ENCODE data around the gene HOXB2.
A peak's percentile ranks its signal among the peaks of the same experiment; 100 is the strongest.

HOXB2 gene

GRCh38 chr17:48563867-48564187 lies 18.9 kb upstream of the HOXB2 start:
- H3K9me3 Mint-ChIP-seq: no peaks in the 10 kb centered on the region
- H3K4me1 Mint-ChIP-seq: peaks cover 21% of the 10 kb centered on the region
- peaks cover 3% of the 10 kb centered on the region for H3K36me3 Mint-ChIP-seq
- H3K27ac Mint-ChIP-seq: no peak overlapping the region
- H3K27me3 Mint-ChIP-seq: peaks cover 4% of the 10 kb centered on the region
- H3K4me3 Mint-ChIP-seq: no peak overlapping the region

- Mint-ChIP-seq H3K4me1 (peaks cover 17% of the 10 kb centered on the region), H3K36me3 (peaks cover 3% of the 10 kb centered on the region), H3K27ac (no peak overlapping the region), H3K4me3 (no peak overlapping the region), H3K9me3 (no peaks in the 10 kb centered on the region), H3K27me3 (peaks cover 2% of the 10 kb centered on the region)
Observed at GRCh38 chr17:48563385-48563838, 18.5 kb upstream of the HOXB2 start.

DNA sequence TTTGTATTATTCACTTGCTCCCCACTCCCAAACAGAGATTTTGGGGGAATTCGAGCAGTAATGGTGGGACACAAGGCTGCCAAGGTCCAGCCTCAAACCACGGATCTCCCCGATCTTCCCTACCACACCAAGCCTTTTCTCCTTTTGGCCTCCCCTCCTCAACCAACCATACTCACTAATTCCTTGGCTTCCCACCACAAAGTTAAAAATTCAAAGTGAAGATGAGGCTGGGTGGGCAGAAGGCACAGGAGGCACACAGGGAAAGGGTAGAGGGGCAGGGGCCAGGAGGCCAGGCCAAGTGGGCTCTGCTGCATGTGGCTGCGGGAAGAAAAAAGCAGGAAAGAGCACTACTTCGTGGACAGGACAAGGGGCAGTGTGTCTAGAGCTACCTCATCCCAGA lies 18.0 kb upstream of the HOXB2 start:
- Mint-ChIP-seq H3K36me3 (peaks cover 3% of the 10 kb centered on the region), H3K27ac (no peak overlapping the region), H3K27me3 (no peaks in the 10 kb centered on the region), H3K4me1 (peaks cover 15% of the 10 kb centered on the region), H3K4me3 (no peak overlapping the region), H3K9me3 (no peaks in the 10 kb centered on the region)

GRCh38 chr17:48561884-48562810 lies 17.2 kb upstream of the HOXB2 start:
- H3K9me3 Mint-ChIP-seq: no peaks in the 10 kb centered on the region
- H3K4me1 Mint-ChIP-seq: peaks cover 15% of the 10 kb centered on the region
- H3K36me3 Mint-ChIP-seq: peaks cover 3% of the 10 kb centered on the region
- no peak overlapping the region for H3K4me3 Mint-ChIP-seq
- no peaks in the 10 kb centered on the region for H3K27me3 Mint-ChIP-seq
- H3K27ac Mint-ChIP-seq: no peak overlapping the region

DNA sequence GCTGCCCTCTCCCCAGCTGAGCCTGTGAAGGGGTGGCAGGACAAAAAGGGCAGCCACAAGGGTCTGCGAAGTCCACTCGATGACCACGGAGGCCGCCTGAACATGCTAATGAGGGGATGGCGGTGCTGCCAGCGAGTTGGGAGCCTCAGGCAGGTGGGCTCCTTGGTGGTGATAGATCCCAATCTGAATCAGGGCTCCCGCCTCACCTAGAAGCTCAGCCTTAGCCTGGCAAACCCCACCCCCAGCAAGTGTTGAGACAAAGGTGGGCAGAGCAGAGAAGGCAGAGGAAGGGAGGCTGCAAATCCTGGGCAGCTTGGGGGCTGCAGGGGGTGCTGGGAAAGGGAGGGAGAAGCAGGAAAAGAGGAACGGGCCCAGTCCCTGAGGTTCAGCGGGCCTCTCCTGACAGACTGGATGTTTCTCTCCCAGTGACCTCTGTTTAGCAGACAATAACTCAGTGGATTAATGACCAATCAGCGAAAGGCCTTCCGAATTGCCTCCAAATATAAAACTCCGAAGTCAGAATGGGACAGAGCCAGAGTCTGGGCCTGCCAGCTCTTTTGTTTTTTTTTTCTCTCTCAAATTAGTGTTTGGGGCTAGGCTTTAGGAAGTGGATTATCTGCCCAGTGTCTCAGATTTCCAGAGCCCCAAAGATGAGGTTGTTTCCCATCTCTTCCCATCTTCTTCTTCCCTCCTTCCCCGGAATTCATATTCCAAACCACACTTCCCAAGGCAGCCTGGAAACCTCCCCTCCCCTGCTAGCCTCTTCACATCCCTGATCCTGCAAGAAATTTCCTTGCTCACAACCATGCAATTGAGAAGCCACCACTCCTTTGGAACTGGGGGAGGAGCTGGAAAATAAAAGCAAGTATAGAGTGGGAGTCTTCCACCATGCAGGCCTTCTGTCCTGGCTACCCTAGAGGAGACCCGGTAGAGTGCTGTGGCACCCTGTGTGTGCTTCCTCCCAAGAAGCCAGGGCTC lies 15.2 kb upstream of the HOXB2 start:
- Mint-ChIP-seq H3K27ac (peak overlapping the region; percentile 41), H3K9me3 (no peaks in the 10 kb centered on the region)

GRCh38 chr17:48559122-48559839 lies 14.4 kb upstream of the HOXB2 start:
- Mint-ChIP-seq H3K36me3 (peaks cover 3% of the 10 kb centered on the region), H3K4me3 (no peak overlapping the region), H3K27me3 (peaks cover 1% of the 10 kb centered on the region), H3K9me3 (no peaks in the 10 kb centered on the region), H3K27ac (no peak overlapping the region), H3K4me1 (peaks cover 31% of the 10 kb centered on the region)

More for the DNA sequence above, 15.2 kb upstream of the HOXB2 start:
- Mint-ChIP-seq H3K27me3 (peaks cover under 1% of the 10 kb centered on the region), H3K4me3 (no peak overlapping the region), H3K36me3 (peaks cover 3% of the 10 kb centered on the region), H3K4me1 (peaks cover 29% of the 10 kb centered on the region)

DNA sequence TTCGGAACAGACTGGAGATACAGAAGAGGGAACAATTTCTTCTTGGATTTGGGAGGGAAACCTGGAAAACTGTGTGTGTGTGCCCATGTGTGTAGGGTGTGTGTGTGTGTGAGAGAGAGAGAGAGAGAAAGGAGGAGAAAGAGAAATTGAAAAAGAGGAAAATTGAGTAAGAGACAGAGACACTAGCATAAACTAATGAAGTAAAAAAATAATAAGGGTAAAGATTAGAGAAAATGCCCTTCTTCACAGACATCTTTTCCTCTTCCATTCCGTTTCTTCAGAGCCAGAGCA lies 13.9 kb upstream of the HOXB2 start:
- peaks cover 1% of the 10 kb centered on the region for H3K27me3 Mint-ChIP-seq
- no peak overlapping the region for H3K27ac Mint-ChIP-seq
- H3K4me1 Mint-ChIP-seq: peaks cover 31% of the 10 kb centered on the region
- H3K36me3 Mint-ChIP-seq: peaks cover 3% of the 10 kb centered on the region
- no peaks in the 10 kb centered on the region for H3K9me3 Mint-ChIP-seq
- H3K4me3 Mint-ChIP-seq: no peak overlapping the region

- Mint-ChIP-seq H3K4me1 (peaks cover 31% of the 10 kb centered on the region), H3K9me3 (no peaks in the 10 kb centered on the region), H3K27me3 (peaks cover 1% of the 10 kb centered on the region), H3K36me3 (peaks cover 3% of the 10 kb centered on the region), H3K27ac (no peak overlapping the region), H3K4me3 (no peak overlapping the region)
Observed at GRCh38 chr17:48558057-48558830, 13.3 kb upstream of the HOXB2 start.

DNA sequence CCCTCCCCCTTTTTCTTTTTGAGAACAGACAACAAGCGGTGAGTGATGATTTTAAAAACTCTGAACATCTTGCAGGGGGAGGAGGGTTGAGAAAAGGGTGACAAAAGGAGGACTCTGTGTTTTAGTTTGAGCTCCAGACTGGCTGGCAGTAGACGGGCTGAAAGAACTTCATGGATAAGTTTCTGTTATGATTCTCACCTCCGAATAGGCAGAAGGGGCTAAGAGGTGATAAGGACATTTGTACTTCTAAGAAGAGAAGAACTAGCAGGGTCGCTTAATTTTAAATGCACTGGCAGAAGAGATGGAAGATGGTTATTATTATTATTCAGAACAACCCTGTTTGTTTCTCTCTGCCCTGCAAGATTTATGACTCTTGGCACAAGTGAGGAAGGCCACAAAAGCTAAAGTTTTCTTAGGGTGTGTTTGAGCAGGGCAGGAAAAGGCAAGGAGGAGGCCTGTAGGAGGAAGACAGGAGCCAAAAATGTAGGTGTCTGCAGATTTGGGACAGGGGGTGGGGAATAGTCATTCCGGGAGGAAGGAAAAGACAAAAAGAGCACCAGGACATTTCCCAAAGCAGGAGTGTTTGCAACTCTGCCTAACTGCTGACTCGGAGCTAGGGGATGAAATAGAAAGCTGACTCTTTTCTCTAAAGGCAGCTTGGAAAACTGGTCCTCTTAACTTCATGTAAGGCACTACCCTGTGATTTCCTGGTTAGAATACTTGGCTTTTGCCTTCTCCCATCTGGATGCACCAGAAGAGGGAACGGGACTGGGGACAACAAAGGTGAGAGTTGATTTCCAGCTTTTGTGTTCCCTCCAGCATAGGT lies 11.9 kb upstream of the HOXB2 start:
- Mint-ChIP-seq H3K4me3 (peak overlapping the region; percentile 76), H3K9me3 (no peaks in the 10 kb centered on the region), H3K27me3 (peaks cover 1% of the 10 kb centered on the region), H3K36me3 (peaks cover 3% of the 10 kb centered on the region), H3K27ac (no peak overlapping the region), H3K4me1 (peaks cover 23% of the 10 kb centered on the region)

DNA sequence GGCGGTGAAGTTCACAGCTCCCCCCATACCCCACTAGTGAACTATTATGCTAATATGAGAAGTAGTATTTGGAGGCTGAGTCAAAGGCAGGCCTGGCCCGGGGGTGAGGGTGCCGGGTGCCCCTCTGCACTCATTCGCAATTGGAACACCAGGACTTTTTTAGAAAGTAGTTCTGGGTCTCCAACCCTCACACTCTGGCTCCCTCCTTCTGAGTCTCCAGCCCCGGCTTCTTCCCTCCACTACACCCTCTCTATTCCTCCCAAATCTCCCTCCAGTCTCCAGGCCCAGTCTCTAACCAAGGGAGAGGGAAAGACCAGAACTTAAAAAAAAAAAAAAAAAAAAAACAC lies 11.3 kb upstream of the HOXB2 start:
- Mint-ChIP-seq H3K27ac (no peak overlapping the region), H3K4me3 (peak overlapping the region; percentile 76), H3K27me3 (peaks cover 1% of the 10 kb centered on the region), H3K4me1 (peaks cover 17% of the 10 kb centered on the region), H3K9me3 (no peaks in the 10 kb centered on the region), H3K36me3 (peaks cover 2% of the 10 kb centered on the region)

- Mint-ChIP-seq H3K36me3 (no peaks in the 10 kb centered on the region), H3K4me1 (peaks cover 16% of the 10 kb centered on the region), H3K4me3 (peak overlapping the region; percentile 89), H3K27ac (peak overlapping the region; percentile 66), H3K27me3 (peaks cover 1% of the 10 kb centered on the region), H3K9me3 (no peaks in the 10 kb centered on the region)
Observed at GRCh38 chr17:48555258-48556228, 10.6 kb upstream of the HOXB2 start.

DNA sequence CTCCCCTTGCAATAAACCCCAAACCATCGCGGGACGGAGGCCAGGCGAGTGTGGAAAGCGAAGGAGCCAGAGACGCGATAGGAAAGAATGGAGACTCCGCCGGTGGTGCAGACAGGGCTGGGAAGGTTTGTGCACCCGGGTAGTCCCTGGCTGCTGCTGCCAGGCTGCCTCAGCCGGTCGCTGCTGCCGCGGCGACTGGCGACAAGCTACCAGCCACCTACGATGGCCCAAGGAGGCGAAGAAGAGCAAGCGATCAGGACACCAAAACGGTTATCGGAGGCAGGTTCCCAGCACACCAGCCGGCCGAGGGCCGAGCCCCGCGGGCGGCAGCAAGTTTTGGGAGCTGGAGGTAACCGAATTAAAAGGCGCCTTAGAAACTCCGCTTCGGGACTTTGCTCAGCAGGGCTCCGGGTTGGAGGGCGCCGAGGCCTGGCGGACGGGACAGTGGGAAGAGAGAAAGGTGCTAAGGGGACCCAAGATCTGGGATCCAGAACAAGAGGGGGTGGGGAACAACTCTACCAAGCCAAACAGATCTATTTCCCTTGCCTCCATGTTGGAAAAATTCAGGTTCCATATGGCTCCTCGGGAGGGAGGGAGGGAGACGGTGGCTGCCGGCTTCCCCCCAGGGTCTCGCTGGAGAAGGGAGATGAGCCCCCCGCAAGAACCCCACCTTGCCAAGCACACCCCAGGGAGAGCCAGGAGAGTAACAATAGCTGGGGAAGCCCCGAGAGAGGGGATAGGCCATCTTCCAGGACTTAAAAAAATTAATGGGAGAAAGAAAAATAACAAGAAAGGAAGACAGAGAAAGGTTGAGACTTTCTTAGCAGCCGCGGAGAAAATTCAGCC lies 9.7 kb upstream of the HOXB2 start:
- Mint-ChIP-seq H3K9me3 (no peaks in the 10 kb centered on the region), H3K4me1 (peaks cover 16% of the 10 kb centered on the region), H3K27me3 (peaks cover 1% of the 10 kb centered on the region), H3K36me3 (no peaks in the 10 kb centered on the region), H3K27ac (peak overlapping the region; percentile 53), H3K4me3 (peak overlapping the region; percentile 89)

GRCh38 chr17:48553826-48554225 lies 8.9 kb upstream of the HOXB2 start:
- no peaks in the 10 kb centered on the region for H3K9me3 Mint-ChIP-seq
- H3K4me1 Mint-ChIP-seq: peaks cover 19% of the 10 kb centered on the region
- peaks cover 1% of the 10 kb centered on the region for H3K27me3 Mint-ChIP-seq
- no peaks in the 10 kb centered on the region for H3K36me3 Mint-ChIP-seq
- no peak overlapping the region for H3K27ac Mint-ChIP-seq
- H3K4me3 Mint-ChIP-seq: no peak overlapping the region

All from activated naive CD4-positive, alpha-beta T cell treated with anti-CD3 and anti-CD28 coated beads, Interleukin-2, amount 50 U/mL, for 24 hours (primary cell).